ENCODE measurements around the gene RGS5.
A peak's percentile ranks its signal among the peaks of the same experiment; 100 is the strongest.
"Not testable (repeated sequence)": the region's sequence is repeated elsewhere in the genome, so short reads cannot be mapped to it uniquely, and the experiment has no call there.

Gene RGS5

GRCh38 chr1:163202833-163203451 is at the start of gene RGS5:
TSS of gene RGS5 (minus strand) at chr1:163202916. CDS start at chr1:163202835, 81 bp downstream.
- DNase-seq: no peak

GRCh38 chr1:163250382-163250974 is 47.8 kb upstream of the RGS5 start:
- no peak for DNase-seq

GRCh38 chr1:163248064-163248463 is 45.3 kb upstream of the RGS5 start:
- no peak for DNase-seq

GRCh38 chr1:163244648-163245047 is 41.9 kb upstream of the RGS5 start:
- peak in 1 of 3 experiments; percentile 30 for DNase-seq

- DNase-seq: peak in 1 of 3 experiments; percentile 3
These were observed 39.0 kb upstream of the RGS5 start for GRCh38 chr1:163241746-163242145.

- DNase-seq: no peak
These were observed 38.0 kb upstream of the RGS5 start for GRCh38 chr1:163240705-163241104.

- DNase-seq: not testable (repeated sequence)
These were observed 30.9 kb upstream of the RGS5 start for GRCh38 chr1:163233643-163234042.

GRCh38 chr1:163231385-163231784 is 28.7 kb upstream of the RGS5 start:
- no peak for DNase-seq

GRCh38 chr1:163230827-163231226 is 28.1 kb upstream of the RGS5 start:
- no peak for DNase-seq

- not testable (repeated sequence) for DNase-seq
These were observed 25.6 kb upstream of the RGS5 start for GRCh38 chr1:163228271-163228670.

- no peak for DNase-seq
These were observed 24.4 kb upstream of the RGS5 start for GRCh38 chr1:163227126-163227525.

GRCh38 chr1:163213626-163214025 is 10.9 kb upstream of the RGS5 start:
- no peak for DNase-seq

GRCh38 chr1:163211667-163212066 is 9.0 kb upstream of the RGS5 start:
- DNase-seq: no peak

- no peak for DNase-seq
These were observed 2.8 kb upstream of the RGS5 start for GRCh38 chr1:163205513-163205912.

GRCh38 chr1:163203561-163203960 is 845 bp upstream of the RGS5 start:
- DNase-seq: no peak

GRCh38 chr1:163201906-163202305 is 810 bp downstream of the RGS5 start:
- DNase-seq: no peak

- no peak for DNase-seq
These were observed 5.7 kb downstream of the RGS5 start for GRCh38 chr1:163197022-163197421.

GRCh38 chr1:163196449-163196787 is 6.3 kb downstream of the RGS5 start:
- DNase-seq: no peak

GRCh38 chr1:163195728-163196448 is 6.8 kb downstream of the RGS5 start:
- DNase-seq: no peak

GRCh38 chr1:163191301-163191700 is 11.4 kb downstream of the RGS5 start:
- no peak for DNase-seq

- no peak for DNase-seq
These were observed 13.8 kb downstream of the RGS5 start for GRCh38 chr1:163188947-163189346.

GRCh38 chr1:163187849-163188248 is 14.9 kb downstream of the RGS5 start:
- no peak for DNase-seq

- DNase-seq: peak in 1 of 3 experiments; percentile 50
These were observed 15.9 kb downstream of the RGS5 start for GRCh38 chr1:163186862-163187261.

GRCh38 chr1:163182330-163182949 is 20.3 kb downstream of the RGS5 start:
- DNase-seq: no peak
